Hepatocyte (in vitro differentiated cells): Measurements from ENCODE around the gene CCDC3. TPM values are rescaled to one million over a fixed set of nuclear protein-coding genes. Genes with fewer than 3 reads are reported as not detected.

Experiments
- DNase-seq: peaks from one replicate; pipeline ENCODE4 v3.0.0-alpha.2; 2016; ENCODE audit warnings: low spot score
- H2AFZ ChIP-seq: fragments of 200-600 bp; sonication (generic); 2 replicates; pipeline ENCODE4 v1.6.0; 2016; ENCODE audit warnings: antibody characterized with exemption, mild to moderate bottlenecking
- H3K27ac ChIP-seq: fragments of 200-600 bp; sonication (generic); 2 replicates; pipeline ENCODE4 v1.5.1; 2016; ENCODE audit warnings: mild to moderate bottlenecking
- H3K27me3 ChIP-seq: fragments of 200-600 bp; sonication (generic); 2 replicates; pipeline ENCODE4 v1.6.1; 2016
- H3K36me3 ChIP-seq: fragments of 200-600 bp; sonication (generic); replicated peaks from 2 replicates; pipeline ENCODE4 v1.5.1; 2016; ENCODE audit warnings: low read depth; ENCODE audit not compliant: insufficient read depth
- H3K4me1 ChIP-seq: fragments of 200-600 bp; sonication (generic); 2 replicates; pipeline ENCODE4 v1.5.1; 2016; ENCODE audit warnings: mild to moderate bottlenecking, moderate library complexity; ENCODE audit not compliant: insufficient read depth
- H3K4me2 ChIP-seq: fragments of 200-600 bp; sonication (generic); 2 replicates; pipeline ENCODE4 v1.6.0; 2016
- H3K4me3 ChIP-seq: fragments of 200-600 bp; sonication (generic); 2 replicates; pipeline ENCODE4 v1.5.1; 2016; ENCODE audit warnings: mild to moderate bottlenecking
- H3K79me2 ChIP-seq: fragments of 200-600 bp; sonication (generic); 2 replicates; pipeline ENCODE4 v1.6.0; 2017; ENCODE audit warnings: mild to moderate bottlenecking
- H3K9me2 ChIP-seq: fragments of 200-600 bp; sonication (generic); replicated peaks from 2 replicates; pipeline ENCODE4 v1.6.0; 2017; ENCODE audit warnings: mild to moderate bottlenecking; ENCODE audit not compliant: insufficient read depth
- H3K9me3 ChIP-seq: fragments of 200-600 bp; sonication (generic); 2 replicates; pipeline ENCODE4 v1.5.1; 2016; ENCODE audit warnings: low read depth, mild to moderate bottlenecking
- H4K20me1 ChIP-seq: fragments of 200-600 bp; sonication (generic); 2 replicates; pipeline ENCODE4 v1.6.0; 2016; ENCODE audit warnings: mild to moderate bottlenecking; ENCODE audit not compliant: insufficient read depth, poor library complexity, severe bottlenecking
- EZH2 ChIP-seq: fragments of 200-600 bp; sonication (generic); IDR thresholded peaks from 2 replicates; pipeline ENCODE4 v1.6.1; 2016; ENCODE audit warnings: antibody characterized with exemption, mild to moderate bottlenecking, borderline replicate concordance
- EZH2phosphoT487 ChIP-seq: fragments of 200-600 bp; sonication (generic); IDR thresholded peaks from one replicate; pipeline ENCODE4 v1.6.1; 2018; ENCODE audit warnings: antibody characterized with exemption, mild to moderate bottlenecking, low read depth, moderate library complexity; ENCODE audit not compliant: unreplicated experiment, severe bottlenecking
- WGBS: methylation state at CpG from one replicate; pipeline ENCODE4 v1.1.6; 2016; ENCODE audit warnings: low lambda C conversion rate; ENCODE audit errors: missing lambda C conversion rate; 5-methylcytosine and 5-hydroxymethylcytosine counted together
- polyA plus RNA-seq: library from polyadenylated mRNA; unstranded; fragments of >200 nt; fragmentation: Nextera tagmentation; extraction: Ambion mirVana; gene quantifications from 2 replicates; pipeline ENCODE4 v1.2.1, GENCODE V29; 2016
- total RNA-seq: library from RNA; depleted of rRNA; stranded (reverse); fragments of >200 nt; gene quantifications from 2 replicates; pipeline ENCODE4 v1.2.3, GENCODE V29; 2014
- TF ChIP-seq, protein P1 (sequence below): fragments of 200-600 bp; sonication (generic); IDR thresholded peaks from 2 replicates; pipeline ENCODE4 v1.5.1; 2016; ENCODE audit warnings: antibody characterized with exemption, mild to moderate bottlenecking; ENCODE audit not compliant: poor library complexity

CCDC3 gene
- total and polyA plus RNA-seq, 2 experiments from 2014 or later, result 10.4 to 10.5 TPM

DNA sequence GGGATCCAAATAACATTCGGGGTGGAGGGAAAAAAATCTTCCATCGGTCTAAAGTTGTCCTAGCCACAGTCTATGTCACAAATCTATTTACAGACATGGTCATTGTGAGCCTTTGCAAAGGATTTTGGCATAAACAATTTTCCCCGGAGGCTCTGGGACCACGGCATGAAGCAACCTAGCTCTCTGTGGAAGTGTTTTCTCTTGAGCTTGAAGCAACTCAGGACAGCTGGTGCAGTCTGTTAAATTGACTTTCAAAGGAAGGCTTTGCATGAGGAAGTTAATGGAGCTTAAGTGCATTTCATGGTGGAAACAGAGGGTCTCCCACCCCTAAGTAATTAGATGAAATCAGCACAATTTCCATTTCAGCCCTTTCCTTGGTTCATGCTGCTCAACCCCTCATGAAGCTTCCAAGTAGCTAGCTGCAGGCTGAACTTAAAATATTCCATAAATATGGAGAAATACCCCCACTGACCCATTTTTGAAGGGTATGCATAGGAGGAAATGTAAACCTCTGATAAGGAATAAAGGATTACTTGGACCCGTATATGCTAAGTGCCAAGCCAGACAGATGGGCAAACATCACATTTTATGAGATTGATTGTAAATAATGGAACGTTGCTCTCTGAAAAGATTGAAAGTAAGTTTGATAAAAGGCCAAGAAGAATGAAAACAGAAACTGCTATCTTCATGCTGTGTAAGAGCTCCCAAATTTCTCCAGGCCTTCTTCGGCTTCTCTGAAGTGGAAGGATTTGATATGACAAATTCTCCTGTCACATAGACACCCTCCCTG lies 39.9 kb downstream of the CCDC3 start:
- no peak for TF ChIP-seq EZH2phosphoT487
- TF ChIP-seq EZH2, result no peak
- TF ChIP-seq, protein P1, sequence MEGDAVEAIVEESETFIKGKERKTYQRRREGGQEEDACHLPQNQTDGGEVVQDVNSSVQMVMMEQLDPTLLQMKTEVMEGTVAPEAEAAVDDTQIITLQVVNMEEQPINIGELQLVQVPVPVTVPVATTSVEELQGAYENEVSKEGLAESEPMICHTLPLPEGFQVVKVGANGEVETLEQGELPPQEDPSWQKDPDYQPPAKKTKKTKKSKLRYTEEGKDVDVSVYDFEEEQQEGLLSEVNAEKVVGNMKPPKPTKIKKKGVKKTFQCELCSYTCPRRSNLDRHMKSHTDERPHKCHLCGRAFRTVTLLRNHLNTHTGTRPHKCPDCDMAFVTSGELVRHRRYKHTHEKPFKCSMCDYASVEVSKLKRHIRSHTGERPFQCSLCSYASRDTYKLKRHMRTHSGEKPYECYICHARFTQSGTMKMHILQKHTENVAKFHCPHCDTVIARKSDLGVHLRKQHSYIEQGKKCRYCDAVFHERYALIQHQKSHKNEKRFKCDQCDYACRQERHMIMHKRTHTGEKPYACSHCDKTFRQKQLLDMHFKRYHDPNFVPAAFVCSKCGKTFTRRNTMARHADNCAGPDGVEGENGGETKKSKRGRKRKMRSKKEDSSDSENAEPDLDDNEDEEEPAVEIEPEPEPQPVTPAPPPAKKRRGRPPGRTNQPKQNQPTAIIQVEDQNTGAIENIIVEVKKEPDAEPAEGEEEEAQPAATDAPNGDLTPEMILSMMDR, result no peak
- Histone ChIP-seq H3K27ac (peak overlapping the region; percentile 65), H4K20me1 (no peaks in the 10 kb centered on the region), H3K36me3 (no peaks in the 10 kb centered on the region), H3K4me2 (peak overlapping the region; percentile 9), H3K9me3 (no peaks in the 10 kb centered on the region), H3K4me1 (peaks cover 29% of the 10 kb centered on the region), H3K27me3 (no peaks in the 10 kb centered on the region), H2AFZ (no peak overlapping the region), H3K9me2 (no peaks in the 10 kb centered on the region), H3K79me2 (no peaks in the 10 kb centered on the region), H3K4me3 (no peak overlapping the region)
- WGBS, result 57% methylated on average over 7 of the region's 7 CpGs
- no peak for DNase-seq

DNA sequence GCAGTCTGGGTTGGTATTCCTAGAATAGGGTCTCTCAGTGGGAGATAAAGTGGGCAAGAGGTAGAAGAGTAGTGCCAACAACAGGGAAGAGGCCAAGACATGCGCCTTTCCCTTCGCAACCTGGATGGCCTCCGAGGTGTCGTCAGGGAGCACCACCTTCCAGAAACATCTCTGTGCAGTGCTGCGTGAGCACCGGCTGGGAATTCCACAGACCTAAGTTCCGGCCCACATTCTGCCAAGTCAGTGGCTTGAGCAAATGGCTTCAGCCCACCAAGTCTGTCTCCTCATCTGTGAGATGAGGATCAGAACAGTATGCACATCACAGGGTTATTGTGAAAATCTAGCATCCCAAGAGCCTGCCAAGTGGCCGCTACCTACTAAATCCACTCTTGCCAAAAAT lies 40.6 kb downstream of the CCDC3 start:
- Histone ChIP-seq H3K27me3 (no peaks in the 10 kb centered on the region), H3K4me1 (peaks cover 29% of the 10 kb centered on the region), H3K9me2 (no peaks in the 10 kb centered on the region), H3K79me2 (no peaks in the 10 kb centered on the region), H3K27ac (peak overlapping the region; percentile 65), H3K4me3 (no peak overlapping the region), H3K4me2 (peak overlapping the region; percentile 55), H2AFZ (no peak overlapping the region), H4K20me1 (no peaks in the 10 kb centered on the region), H3K36me3 (no peaks in the 10 kb centered on the region), H3K9me3 (no peaks in the 10 kb centered on the region)
- DNase-seq, result no peak
- WGBS, result 85% methylated on average over 8 of the region's 8 CpGs
- TF ChIP-seq, protein P1, result no peak
- no peak for TF ChIP-seq EZH2
- TF ChIP-seq EZH2phosphoT487, result no peak

DNA sequence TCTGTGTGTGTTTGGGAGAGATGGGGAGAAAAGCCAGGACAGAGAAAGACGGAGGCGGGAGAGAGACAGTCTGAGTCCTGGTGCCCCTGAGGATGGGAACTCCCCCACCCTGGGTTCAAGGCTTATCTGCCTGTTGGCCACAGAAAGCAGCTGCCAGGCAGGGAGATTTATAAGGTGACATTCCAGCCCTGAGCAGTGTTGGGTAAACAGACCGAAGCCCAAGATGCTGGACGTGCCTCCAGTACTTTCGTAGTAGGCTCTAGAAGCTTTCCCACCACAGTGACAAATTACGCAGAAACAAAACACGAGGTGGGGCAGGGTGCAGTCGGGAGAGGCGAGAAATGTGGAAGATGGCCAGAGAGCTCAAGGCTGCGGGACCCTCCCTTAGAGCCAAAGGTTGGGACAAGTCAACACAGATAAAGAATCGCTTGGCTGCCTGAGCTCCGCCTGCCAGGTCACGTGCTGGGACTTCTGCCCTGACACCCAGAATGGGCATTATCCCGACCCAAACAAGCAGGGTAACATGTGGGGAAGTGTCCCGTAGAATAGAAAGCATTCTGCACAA lies 41.1 kb downstream of the CCDC3 start:
- no peaks in the 10 kb centered on the region for H4K20me1 ChIP-seq
- no peaks in the 10 kb centered on the region for H3K79me2 ChIP-seq
- H2AFZ ChIP-seq, result no peak overlapping the region
- H3K4me1 ChIP-seq, result peaks cover 29% of the 10 kb centered on the region
- H3K27me3 ChIP-seq, result no peaks in the 10 kb centered on the region
- TF ChIP-seq EZH2phosphoT487, result no peak
- TF ChIP-seq, protein P1, result no peak
- TF ChIP-seq EZH2, result no peak
- 20% methylated on average over 15 of the region's 15 CpGs for WGBS
- no peak overlapping the region for H3K4me3 ChIP-seq
- no peaks in the 10 kb centered on the region for H3K9me3 ChIP-seq
- peak overlapping the region; percentile 65 for H3K27ac ChIP-seq
- H3K9me2 ChIP-seq, result no peaks in the 10 kb centered on the region
- H3K4me2 ChIP-seq, result peak overlapping the region; percentile 55
- H3K36me3 ChIP-seq, result no peaks in the 10 kb centered on the region
- peak; percentile 51 for DNase-seq
